Tibial nerve (tissue), 4 donors: ENCODE data around the gene CIB4. TPM values are rescaled to one million over a fixed set of nuclear protein-coding genes. Genes with fewer than 3 reads are reported as not detected.
A peak's percentile ranks its signal among the peaks of the same experiment; 100 is the strongest.

Source experiments
- DNase-seq, 2 donors: peaks; one replicate each; pipeline ENCODE4 v3.0.0-alpha.2; 2019; ENCODE audit warnings: low spot score in 2 of 2
- H3K27ac ChIP-seq, 4 donors: fragments of 200-600 bp; sonication (generic) in 3 of 4; one replicate each; pipeline ENCODE4 v1.5.1; 2017 to 2019; ENCODE audit warnings: mild to moderate bottlenecking in 1 of 4
- H3K27me3 ChIP-seq, 2 donors: fragments of 200-600 bp; sonication (generic) in 1 of 2; one replicate each; pipeline versions ENCODE4 v1.5.1 to v1.6.0; 2017 to 2019
- H3K36me3 ChIP-seq, 3 donors: fragments of 200-600 bp; sonication (generic); one replicate each; pipeline ENCODE4 v1.5.1; 2018 to 2019
- H3K4me1 ChIP-seq, 4 donors: fragments of 200-600 bp; sonication (generic) in 3 of 4; one replicate each; pipeline ENCODE4 v1.5.1; 2017 to 2019
- H3K4me3 ChIP-seq, 4 donors: fragments of 200-600 bp; sonication (generic) in 3 of 4; one replicate each; pipeline ENCODE4 v1.5.1; 2017 to 2019; ENCODE audit warnings: mild to moderate bottlenecking in 1 of 4, moderate library complexity in 1 of 4
- H3K9me3 ChIP-seq, 4 donors: fragments of 200-600 bp; sonication (generic) in 3 of 4; one replicate each; pipeline ENCODE4 v1.5.1; 2017 to 2019
- EP300 ChIP-seq, 2 donors: sonication (generic); formaldehyde crosslinking; IDR thresholded peaks; one replicate each; pipeline ENCODE4 v1.6.1; 2017; ENCODE audit warnings: antibody characterized with exemption in 2 of 2, mild to moderate bottlenecking in 1 of 2
- POLR2A ChIP-seq, 2 donors: fragments of 450-650 bp; IDR thresholded peaks; one replicate each; pipeline ENCODE4 v1.6.1; 2017; ENCODE audit warnings: antibody characterized with exemption in 2 of 2, mild to moderate bottlenecking in 2 of 2, moderate library complexity in 2 of 2
- WGBS, 2 donors: methylation state at CpG; one replicate each; pipeline ENCODE4 v1.1.5; 2018; 5-methylcytosine and 5-hydroxymethylcytosine counted together
- total RNA-seq, 4 donors: library from RNA; depleted of rRNA; stranded (reverse); fragments of >200 nt; gene quantifications; one replicate each; pipeline ENCODE4 v1.1.0, GENCODE V29; 2016
- TF ChIP-seq, protein P1 (sequence below), 5 experiments: fragments of 200-600 bp in 3 of 5; fragments of 450-650 bp in 2 of 5; sonication (generic) in 3 of 5; IDR thresholded peaks; one replicate each; pipeline ENCODE4 v1.5.1; 2016 to 2019; ENCODE audit warnings: antibody characterized with exemption in 5 of 5, mild to moderate bottlenecking in 3 of 5, moderate library complexity in 2 of 5

Gene CIB4
- total RNA-seq, 4 donors from 2014 or later, result not detected

DNA sequence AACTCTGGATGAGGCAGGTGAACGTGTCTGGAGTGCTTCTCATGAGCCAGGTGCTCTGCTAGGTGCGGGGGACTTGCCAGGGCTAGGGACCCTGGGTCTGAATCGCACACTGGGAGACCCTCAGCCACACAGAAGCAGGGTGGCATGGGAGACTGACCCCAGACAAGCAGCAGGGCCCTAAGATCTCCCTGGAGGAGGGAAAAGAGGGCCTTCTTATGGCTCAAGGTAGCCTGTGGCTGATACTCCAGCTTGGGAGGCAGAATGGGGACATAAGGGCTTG, 12.8 kb upstream of the CIB4 start:
- DNase-seq, result no peak
- H3K27me3 ChIP-seq, result no peaks in the 10 kb centered on the region
- H3K27ac ChIP-seq, result no peak overlapping the region
- no peak overlapping the region for H3K4me3 ChIP-seq
- peaks cover 0 to 6% (median 0%) of the 10 kb centered on the region in 4 donors for H3K9me3 ChIP-seq
- TF ChIP-seq EP300 (IDR thresholded peaks at IDR 0.05), result no peak
- TF ChIP-seq, protein P1, sequence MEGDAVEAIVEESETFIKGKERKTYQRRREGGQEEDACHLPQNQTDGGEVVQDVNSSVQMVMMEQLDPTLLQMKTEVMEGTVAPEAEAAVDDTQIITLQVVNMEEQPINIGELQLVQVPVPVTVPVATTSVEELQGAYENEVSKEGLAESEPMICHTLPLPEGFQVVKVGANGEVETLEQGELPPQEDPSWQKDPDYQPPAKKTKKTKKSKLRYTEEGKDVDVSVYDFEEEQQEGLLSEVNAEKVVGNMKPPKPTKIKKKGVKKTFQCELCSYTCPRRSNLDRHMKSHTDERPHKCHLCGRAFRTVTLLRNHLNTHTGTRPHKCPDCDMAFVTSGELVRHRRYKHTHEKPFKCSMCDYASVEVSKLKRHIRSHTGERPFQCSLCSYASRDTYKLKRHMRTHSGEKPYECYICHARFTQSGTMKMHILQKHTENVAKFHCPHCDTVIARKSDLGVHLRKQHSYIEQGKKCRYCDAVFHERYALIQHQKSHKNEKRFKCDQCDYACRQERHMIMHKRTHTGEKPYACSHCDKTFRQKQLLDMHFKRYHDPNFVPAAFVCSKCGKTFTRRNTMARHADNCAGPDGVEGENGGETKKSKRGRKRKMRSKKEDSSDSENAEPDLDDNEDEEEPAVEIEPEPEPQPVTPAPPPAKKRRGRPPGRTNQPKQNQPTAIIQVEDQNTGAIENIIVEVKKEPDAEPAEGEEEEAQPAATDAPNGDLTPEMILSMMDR (IDR thresholded peaks at IDR 0.05), result no peak
- TF ChIP-seq POLR2A (IDR thresholded peaks at IDR 0.05), result no peak
- no peaks in the 10 kb centered on the region for H3K36me3 ChIP-seq
- peaks cover 0 to 23% (median 1%) of the 10 kb centered on the region in 4 donors for H3K4me1 ChIP-seq
- WGBS, 2 donors, result 81 to 90% methylated on average over 3 of the region's 3 CpGs

- no peaks in the 10 kb centered on the region for H3K27me3 ChIP-seq
- H3K27ac ChIP-seq, result peak overlapping the region in 2 of 4 donors; percentile 40 to 71
- H3K4me1 ChIP-seq, result peaks cover 0 to 23% (median 1%) of the 10 kb centered on the region in 4 donors
- peak overlapping the region in 1 of 4 donors; percentile 13 for H3K4me3 ChIP-seq
- no peak for DNase-seq
- 83 to 85% methylated on average over 11 to 13 of the region's 13 CpGs for WGBS, 2 donors
- peaks cover 0 to 4% (median 0%) of the 10 kb centered on the region in 4 donors for H3K9me3 ChIP-seq
- no peaks in the 10 kb centered on the region for H3K36me3 ChIP-seq
- TF ChIP-seq, protein P1 (IDR thresholded peaks at IDR 0.05), result no peak
- TF ChIP-seq POLR2A (IDR thresholded peaks at IDR 0.05) (no peak), EP300 (IDR thresholded peaks at IDR 0.05) (no peak)
These were observed 12.3 kb upstream of the CIB4 start for GRCh38 chr2:26653207-26654060.

DNA sequence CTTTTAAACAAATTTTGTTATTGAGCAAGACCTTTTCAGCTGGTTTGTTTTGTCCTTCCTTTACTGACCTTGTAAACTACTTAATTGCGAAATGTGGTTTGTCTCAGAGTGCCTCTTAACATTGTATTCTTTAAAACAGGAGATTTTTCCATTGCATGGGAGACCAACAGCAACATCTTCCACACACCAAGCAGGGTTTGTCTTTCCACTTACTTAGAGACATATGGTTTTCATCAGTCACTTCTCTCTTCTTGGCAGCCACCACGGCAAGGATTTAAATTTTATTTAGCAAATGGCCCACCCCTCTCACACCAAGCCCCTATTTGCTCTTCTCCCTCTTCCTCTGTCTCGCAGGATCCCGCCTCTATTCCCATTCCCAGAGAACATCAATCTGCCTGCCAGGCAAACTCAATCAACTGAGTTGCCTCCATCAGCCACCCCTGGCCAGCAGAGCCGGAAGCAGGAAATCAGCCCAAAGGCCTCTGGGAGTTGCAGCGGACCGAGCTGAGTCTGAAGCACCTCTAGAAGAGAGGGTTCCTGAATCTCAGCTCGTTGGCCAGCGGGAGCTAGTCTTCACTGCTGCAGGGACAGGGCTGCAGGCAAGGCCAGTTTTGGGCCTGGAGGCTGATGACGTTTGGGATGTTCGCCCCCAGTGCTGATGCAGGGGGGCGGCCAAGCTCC, 11.3 kb upstream of the CIB4 start:
- Histone ChIP-seq H3K27ac (peak overlapping the region in 2 of 4 donors; percentile 64 to 71), H3K9me3 (no peaks in the 10 kb centered on the region), H3K4me3 (peak overlapping the region in 1 of 4 donors; percentile 13), H3K36me3 (no peaks in the 10 kb centered on the region), H3K27me3 (no peaks in the 10 kb centered on the region), H3K4me1 (peaks cover 0 to 23% (median 1%) of the 10 kb centered on the region in 4 donors)
- WGBS, 2 donors, result 50 to 62% methylated on average over 12 of the region's 12 CpGs
- peak; percentile 13 to 41 for TF ChIP-seq EP300 (IDR thresholded peaks at IDR 0.05)
- TF ChIP-seq POLR2A (IDR thresholded peaks at IDR 0.05), result no peak
- peak in 1 of 2 donors; percentile 16 for DNase-seq

DNA sequence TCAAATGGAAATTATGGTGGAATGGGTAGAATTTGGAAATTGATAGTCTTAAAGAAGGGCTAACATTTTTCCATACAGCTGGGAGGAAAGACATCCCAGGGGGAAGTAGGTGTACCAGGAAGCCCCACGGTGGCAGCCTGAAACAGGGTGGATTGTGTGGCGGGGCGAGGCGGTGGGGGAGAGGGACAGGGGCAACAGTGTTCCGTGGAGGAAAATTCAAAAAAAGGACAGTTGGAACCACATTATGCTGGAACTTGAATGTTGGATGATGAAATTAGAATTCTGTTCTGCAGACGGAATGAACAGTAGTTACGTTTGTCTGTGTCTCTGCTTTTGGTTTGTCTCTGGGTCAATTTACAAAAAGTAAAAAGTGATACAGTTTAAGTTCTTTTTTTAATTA, 10.6 kb upstream of the CIB4 start:
- Histone ChIP-seq H3K27me3 (no peaks in the 10 kb centered on the region), H3K4me1 (peaks cover 0 to 23% (median 1%) of the 10 kb centered on the region in 4 donors), H3K4me3 (peak overlapping the region in 1 of 4 donors; percentile 13), H3K36me3 (no peaks in the 10 kb centered on the region), H3K9me3 (no peaks in the 10 kb centered on the region), H3K27ac (peak overlapping the region in 3 of 4 donors; percentile 16 to 64 (median 55))
- WGBS, 2 donors, result 66 to 76% methylated on average over 7 of the region's 7 CpGs
- no peak for DNase-seq
- TF ChIP-seq POLR2A (IDR thresholded peaks at IDR 0.05) (no peak), EP300 (IDR thresholded peaks at IDR 0.05) (no peak)
- TF ChIP-seq, protein P1 (IDR thresholded peaks at IDR 0.05), result no peak

- no peak overlapping the region for H3K4me3 ChIP-seq
- WGBS, 2 donors, result 85 to 87% methylated on average over 7 of the region's 7 CpGs
- TF ChIP-seq, protein P1 (IDR thresholded peaks at IDR 0.05), result no peak
- TF ChIP-seq EP300 (IDR thresholded peaks at IDR 0.05), result no peak
- TF ChIP-seq POLR2A (IDR thresholded peaks at IDR 0.05), result no peak
- H3K27ac ChIP-seq, result peak overlapping the region in 2 of 4 donors; percentile 16 to 34
- no peak for DNase-seq
- H3K9me3 ChIP-seq, result no peaks in the 10 kb centered on the region
- H3K36me3 ChIP-seq, result no peaks in the 10 kb centered on the region
- H3K4me1 ChIP-seq, result peaks cover 0 to 23% (median 1%) of the 10 kb centered on the region in 4 donors
- H3K27me3 ChIP-seq, result no peaks in the 10 kb centered on the region
These were observed 10.3 kb upstream of the CIB4 start for GRCh38 chr2:26651470-26651771.
